GM12891 (cell line): Measurements from ENCODE around the gene CES2.

ENCODE experiments used
- DNase-seq: peaks from one replicate; pipeline ENCODE4 v3.0.0; 2011; ENCODE audit warnings: low spot score; ENCODE audit not compliant: insufficient read length
- FAIRE-seq: peaks from 2 replicates; lab custom pipeline; 2011; peaks lifted over from hg19 to GRCh38; lab: Jason Lieb, UNC
- PAX5 ChIP-seq: IDR thresholded peaks from 2 replicates; pipeline ENCODE4 v1.6.1; 2011; ENCODE audit warnings: low read length, moderate library complexity, mild to moderate bottlenecking; ENCODE audit not compliant: insufficient read depth, severe bottlenecking
- POLR2A ChIP-seq: IDR thresholded peaks from 2 replicates; pipeline ENCODE4 v1.6.1; 2011; ENCODE audit warnings: low read depth, low read length, control low read depth
- POLR2AphosphoS5 ChIP-seq: IDR thresholded peaks from 2 replicates; pipeline ENCODE4 v1.6.1; 2011; ENCODE audit warnings: low read depth, low read length, control low read depth
- POU2F2 ChIP-seq: IDR thresholded peaks from 2 replicates; pipeline ENCODE4 v1.6.1; 2011; ENCODE audit warnings: low read depth, mild to moderate bottlenecking, control low read depth, low read length, moderate library complexity
- SPI1 ChIP-seq: IDR thresholded peaks from 2 replicates; pipeline ENCODE4 v1.6.1; 2011; ENCODE audit warnings: low read depth, low read length, control low read depth
- TAF1 ChIP-seq: IDR thresholded peaks from 2 replicates; pipeline ENCODE4 v1.6.1; 2011; ENCODE audit warnings: low read depth, low read length, control low read depth

The CES2 gene

GRCh38 chr16:66910175-66910940, 25.0 kb upstream of the CES2 start:
- DNase-seq (no peak), FAIRE-seq (no peak)
- TF ChIP-seq POLR2AphosphoS5 (no peak), POU2F2 (no peak), POLR2A (no peak), TAF1 (no peak), PAX5 (no peak), SPI1 (no peak)

- FAIRE-seq (no peak), DNase-seq (no peak)
- TF ChIP-seq SPI1 (no peak), POLR2AphosphoS5 (no peak), TAF1 (no peak), POLR2A (no peak), POU2F2 (no peak), PAX5 (no peak)
These were observed 24.2 kb upstream of the CES2 start for GRCh38 chr16:66911112-66911511.

DNA sequence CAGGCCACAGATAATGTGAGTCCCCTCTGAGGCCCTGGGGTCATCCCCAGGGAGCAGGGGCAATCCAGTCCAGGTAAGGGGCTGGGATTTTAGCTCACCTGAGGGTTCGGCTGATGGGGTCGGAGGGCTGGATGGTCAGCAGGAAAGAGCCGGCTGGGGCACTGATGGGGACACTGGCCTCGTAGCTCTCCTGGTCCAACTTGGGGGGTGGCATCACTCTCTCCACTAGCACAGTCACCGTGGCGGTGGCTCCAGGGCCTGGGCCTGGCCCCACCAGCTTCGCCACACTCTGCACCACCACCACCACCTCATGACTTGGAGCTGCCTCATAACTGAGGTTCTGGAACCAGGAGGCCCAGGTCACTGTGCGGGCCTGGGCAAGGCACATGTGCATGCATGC, 23.5 kb upstream of the CES2 start:
- TF ChIP-seq PAX5: no peak
- no peak for TF ChIP-seq POLR2AphosphoS5
- no peak for DNase-seq
- FAIRE-seq: no peak

- DNase-seq (no peak), FAIRE-seq (no peak)
- TF ChIP-seq PAX5: no peak
- no peak for TF ChIP-seq POLR2A
- no peak for TF ChIP-seq POLR2AphosphoS5
- no peak for TF ChIP-seq POU2F2
- TF ChIP-seq TAF1: no peak
- no peak for TF ChIP-seq SPI1
These were observed 22.2 kb upstream of the CES2 start for GRCh38 chr16:66913081-66913480.

DNA sequence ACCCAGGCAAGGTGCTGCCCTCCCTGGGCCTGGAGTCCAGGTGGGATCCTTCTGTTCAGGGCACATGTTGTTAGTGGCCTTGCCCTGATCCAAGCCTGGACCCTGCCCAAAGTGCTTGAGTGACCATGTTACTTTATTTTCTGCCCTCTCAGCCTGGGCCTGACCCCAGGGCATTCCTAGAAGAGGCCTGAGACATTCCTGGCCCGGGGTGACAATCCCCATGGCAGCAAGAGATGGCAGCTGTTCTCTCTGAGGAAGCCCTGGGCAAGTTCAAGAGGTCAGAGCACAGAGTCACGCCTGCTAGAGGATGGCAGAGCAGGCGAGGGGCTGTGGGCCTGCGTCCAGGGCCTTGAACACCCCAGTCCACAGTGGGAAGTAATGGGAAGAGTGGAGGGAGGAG, 21.6 kb upstream of the CES2 start:
- DNase-seq (no peak), FAIRE-seq (no peak)
- no peak for TF ChIP-seq PAX5
- no peak for TF ChIP-seq POLR2AphosphoS5
- no peak for TF ChIP-seq TAF1
- no peak for TF ChIP-seq SPI1
- no peak for TF ChIP-seq POLR2A
- no peak for TF ChIP-seq POU2F2

DNA sequence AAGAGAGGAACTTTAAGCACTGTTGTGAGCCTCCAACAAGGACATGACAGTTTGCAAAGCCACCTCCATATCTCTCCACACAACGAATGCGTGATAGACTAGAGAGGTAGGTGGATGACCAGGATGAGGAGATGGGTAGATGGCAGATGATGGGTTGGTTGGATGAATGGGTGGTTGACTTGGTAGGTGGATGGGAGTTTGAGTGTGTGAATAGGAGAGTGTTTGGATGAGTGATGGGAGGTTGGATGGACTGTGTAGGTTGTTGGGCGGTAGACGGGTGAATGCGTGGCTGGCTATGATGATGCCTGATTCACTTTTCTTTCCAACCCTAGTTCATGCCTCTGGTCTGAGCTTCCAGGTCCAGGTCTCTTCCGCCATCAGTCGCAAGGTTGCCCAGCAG, 20.8 kb upstream of the CES2 start:
- no peak for TF ChIP-seq SPI1
- TF ChIP-seq POU2F2: no peak
- TF ChIP-seq POLR2AphosphoS5: no peak
- no peak for TF ChIP-seq TAF1
- no peak for TF ChIP-seq POLR2A
- TF ChIP-seq PAX5: no peak
- FAIRE-seq (no peak), DNase-seq (no peak)

DNA sequence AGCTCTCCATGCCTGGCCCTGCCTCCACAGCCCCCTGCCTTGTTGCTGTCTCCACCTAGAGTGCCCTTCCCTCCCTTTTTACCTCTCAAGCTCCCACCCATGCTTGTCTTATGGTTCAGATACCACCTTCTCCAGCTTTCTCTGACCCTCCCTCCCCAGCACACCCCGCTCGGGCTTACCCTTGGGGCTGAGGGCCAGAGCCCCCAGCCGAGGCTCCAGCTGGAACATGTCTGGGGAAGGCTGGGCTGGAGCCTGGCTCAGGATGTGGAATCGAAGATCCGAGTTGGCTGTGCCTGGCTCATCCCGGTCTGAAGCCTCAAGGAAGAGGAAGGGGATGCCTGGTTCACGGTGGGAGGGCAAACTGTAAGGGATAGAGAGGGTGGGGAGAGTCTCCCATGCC, 20.3 kb upstream of the CES2 start:
- FAIRE-seq (no peak), DNase-seq (no peak)
- TF ChIP-seq POU2F2 (no peak), POLR2A (no peak), SPI1 (no peak), PAX5 (no peak), TAF1 (no peak), POLR2AphosphoS5 (no peak)

- TF ChIP-seq PAX5 (no peak), POLR2AphosphoS5 (no peak), SPI1 (no peak), POLR2A (no peak)
- no peak for FAIRE-seq
- DNase-seq: no peak
These were observed 18.8 kb upstream of the CES2 start for GRCh38 chr16:66916518-66916917.

GRCh38 chr16:66917741-66918140, 17.6 kb upstream of the CES2 start:
- no peak for DNase-seq
- FAIRE-seq: no peak
- TF ChIP-seq POLR2A (no peak), POU2F2 (no peak), TAF1 (no peak), POLR2AphosphoS5 (no peak), SPI1 (no peak), PAX5 (no peak)

GRCh38 chr16:66918355-66918754, 17.0 kb upstream of the CES2 start:
- TF ChIP-seq PAX5 (no peak), SPI1 (no peak), POU2F2 (no peak), TAF1 (no peak), POLR2AphosphoS5 (no peak), POLR2A (no peak)
- DNase-seq: no peak
- no peak for FAIRE-seq
